Vagina (tissue), 2 donors: Measurements from ENCODE around the gene CSTF3.

Experiments used
- CTCF ChIP-seq, 3 experiments: fragments of 450-650 bp in 2 of 3; fragments of 200-600 bp in 1 of 3; sonication (generic) in 1 of 3; IDR thresholded peaks; one replicate each; pipeline ENCODE4 v1.5.1; 2017 to 2019; ENCODE audit warnings: antibody characterized with exemption in 3 of 3, mild to moderate bottlenecking in 2 of 3, moderate library complexity in 2 of 3
- POLR2A ChIP-seq, 2 donors: fragments of 450-650 bp; IDR thresholded peaks; one replicate each; pipeline ENCODE4 v1.6.1; 2017; ENCODE audit warnings: antibody characterized with exemption in 2 of 2, mild to moderate bottlenecking in 2 of 2, moderate library complexity in 2 of 2
- POLR2AphosphoS5 ChIP-seq, 2 donors: sonication (generic); formaldehyde crosslinking; IDR thresholded peaks; one replicate each; pipeline ENCODE4 v1.9.0; 2017; ENCODE audit warnings: antibody characterized with exemption in 2 of 2, mild to moderate bottlenecking in 2 of 2, low read depth in 1 of 2; ENCODE audit not compliant: insufficient read depth in 1 of 2

GRCh38 chr11:33172996-33173395 lies 11.7 kb upstream of the CSTF3 start:
- TF ChIP-seq CTCF (IDR thresholded peaks at IDR 0.05): no peak
- TF ChIP-seq POLR2AphosphoS5 (IDR thresholded peaks at IDR 0.05; ENCODE audit: insufficient read depth in 1 of 2, low read depth in 1 of 2): no peak
- no peak for TF ChIP-seq POLR2A (IDR thresholded peaks at IDR 0.05)
